Measurements from ENCODE around the gene CRLF1.
"Not testable (repeated sequence)": the region's sequence is repeated elsewhere in the genome, so short reads cannot be mapped to it uniquely, and the experiment has no call there.

CRLF1 gene

DNA sequence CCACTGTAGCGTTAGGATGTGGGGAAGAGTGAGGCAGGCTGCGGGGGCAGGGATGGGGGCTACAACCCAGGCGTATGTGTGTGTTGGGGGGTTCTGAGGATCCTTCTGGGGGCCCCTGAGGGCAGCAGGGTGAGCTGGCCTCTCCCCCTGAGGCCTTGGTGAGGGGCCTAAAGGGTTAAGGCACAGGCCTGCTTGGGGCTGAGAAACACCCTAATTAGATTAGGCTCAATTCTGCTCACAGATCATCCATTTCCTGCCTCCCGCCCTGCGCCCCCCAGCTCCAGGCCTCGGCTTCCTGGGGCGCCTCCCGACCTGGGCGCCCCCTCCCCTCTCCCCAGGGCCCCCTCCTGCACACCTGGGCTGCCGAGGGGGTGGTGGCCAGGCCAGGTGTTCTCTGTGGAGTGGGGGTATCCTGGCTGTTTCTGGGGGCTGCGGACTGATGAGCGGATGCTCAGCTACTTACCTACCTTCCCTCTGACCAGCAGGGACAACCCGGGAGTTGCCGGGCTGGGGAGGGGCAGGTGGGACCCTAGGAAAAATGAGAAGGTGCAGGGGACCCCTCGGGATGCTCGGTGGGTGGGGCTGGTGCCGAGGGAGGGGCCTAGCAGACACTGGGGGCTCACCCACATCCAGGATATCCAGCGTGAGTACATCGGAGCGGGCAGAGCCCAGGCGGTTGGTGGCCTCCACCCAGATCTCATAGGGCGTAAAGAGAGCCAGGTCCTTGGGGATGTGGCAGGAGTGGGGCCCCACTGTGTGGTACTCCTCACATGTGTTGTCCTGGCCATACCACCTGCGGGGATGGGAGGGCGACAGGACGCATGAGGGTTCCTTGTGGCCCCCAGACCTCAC, 8.6 kb downstream of the CRLF1 start:
- no peak overlapping the region for H3K4me3 ChIP-seq (ENCODE audit: control insufficient read depth, low read depth, low read length)
- DNase-seq (ENCODE audit: low read depth): no peak
- TF ChIP-seq, protein P1, sequence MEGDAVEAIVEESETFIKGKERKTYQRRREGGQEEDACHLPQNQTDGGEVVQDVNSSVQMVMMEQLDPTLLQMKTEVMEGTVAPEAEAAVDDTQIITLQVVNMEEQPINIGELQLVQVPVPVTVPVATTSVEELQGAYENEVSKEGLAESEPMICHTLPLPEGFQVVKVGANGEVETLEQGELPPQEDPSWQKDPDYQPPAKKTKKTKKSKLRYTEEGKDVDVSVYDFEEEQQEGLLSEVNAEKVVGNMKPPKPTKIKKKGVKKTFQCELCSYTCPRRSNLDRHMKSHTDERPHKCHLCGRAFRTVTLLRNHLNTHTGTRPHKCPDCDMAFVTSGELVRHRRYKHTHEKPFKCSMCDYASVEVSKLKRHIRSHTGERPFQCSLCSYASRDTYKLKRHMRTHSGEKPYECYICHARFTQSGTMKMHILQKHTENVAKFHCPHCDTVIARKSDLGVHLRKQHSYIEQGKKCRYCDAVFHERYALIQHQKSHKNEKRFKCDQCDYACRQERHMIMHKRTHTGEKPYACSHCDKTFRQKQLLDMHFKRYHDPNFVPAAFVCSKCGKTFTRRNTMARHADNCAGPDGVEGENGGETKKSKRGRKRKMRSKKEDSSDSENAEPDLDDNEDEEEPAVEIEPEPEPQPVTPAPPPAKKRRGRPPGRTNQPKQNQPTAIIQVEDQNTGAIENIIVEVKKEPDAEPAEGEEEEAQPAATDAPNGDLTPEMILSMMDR (IDR thresholded peaks at IDR 0.05; ENCODE audit: control insufficient read depth, insufficient read depth, low read depth, low read length, missing control alignments): no peak

DNA sequence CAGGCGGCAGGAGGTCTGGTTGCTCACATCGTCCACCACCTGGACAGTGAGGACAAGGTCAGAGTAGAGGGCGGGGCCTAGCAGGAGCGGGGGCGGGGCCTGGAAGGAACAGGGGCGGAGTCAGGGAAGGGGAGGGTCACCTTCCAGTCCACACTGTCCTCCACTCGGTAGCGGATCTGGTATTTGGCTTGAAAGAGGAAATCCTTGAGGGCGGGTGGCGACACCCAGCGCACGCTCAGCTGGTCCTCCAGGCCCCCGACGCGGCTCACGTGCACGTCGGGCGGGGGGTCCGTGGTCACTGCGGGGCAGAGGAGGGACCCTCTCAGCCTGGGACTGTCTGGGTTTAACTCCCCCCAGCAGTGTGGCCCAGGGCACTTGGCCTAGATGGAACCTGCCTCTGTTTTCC, 9.8 kb downstream of the CRLF1 start:
- no peak for DNase-seq (ENCODE audit: low read depth)
- TF ChIP-seq, protein P1 (IDR thresholded peaks at IDR 0.05; ENCODE audit: control insufficient read depth, insufficient read depth, low read depth, low read length, missing control alignments): no peak
- H3K4me3 ChIP-seq (ENCODE audit: control insufficient read depth, low read depth, low read length): no peak overlapping the region

DNA sequence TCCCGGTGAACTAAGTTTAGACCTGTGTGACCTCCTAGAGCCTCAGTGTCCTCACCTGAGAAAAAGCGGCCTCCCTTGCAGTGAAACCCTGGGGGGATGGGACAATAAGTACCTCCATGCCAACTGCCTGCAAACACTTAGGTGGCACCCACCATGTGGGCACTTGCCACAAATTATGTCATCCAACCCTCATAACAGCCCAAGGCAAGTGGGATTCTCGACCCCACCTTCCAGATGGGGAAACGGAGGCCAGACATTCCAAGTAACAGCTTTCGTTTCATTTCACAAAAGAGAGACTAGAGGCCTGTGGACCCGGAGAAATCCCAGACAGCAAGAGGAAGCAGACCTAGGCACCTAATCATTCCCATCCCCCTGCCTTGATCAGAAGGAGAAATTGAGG, 11.1 kb downstream of the CRLF1 start:
- TF ChIP-seq, protein P1 (IDR thresholded peaks at IDR 0.05; ENCODE audit: control insufficient read depth, insufficient read depth, low read depth, low read length, missing control alignments): no peak
- H3K4me3 ChIP-seq (ENCODE audit: control insufficient read depth, low read depth, low read length): no peak overlapping the region
- DNase-seq (ENCODE audit: low read depth): no peak

DNA sequence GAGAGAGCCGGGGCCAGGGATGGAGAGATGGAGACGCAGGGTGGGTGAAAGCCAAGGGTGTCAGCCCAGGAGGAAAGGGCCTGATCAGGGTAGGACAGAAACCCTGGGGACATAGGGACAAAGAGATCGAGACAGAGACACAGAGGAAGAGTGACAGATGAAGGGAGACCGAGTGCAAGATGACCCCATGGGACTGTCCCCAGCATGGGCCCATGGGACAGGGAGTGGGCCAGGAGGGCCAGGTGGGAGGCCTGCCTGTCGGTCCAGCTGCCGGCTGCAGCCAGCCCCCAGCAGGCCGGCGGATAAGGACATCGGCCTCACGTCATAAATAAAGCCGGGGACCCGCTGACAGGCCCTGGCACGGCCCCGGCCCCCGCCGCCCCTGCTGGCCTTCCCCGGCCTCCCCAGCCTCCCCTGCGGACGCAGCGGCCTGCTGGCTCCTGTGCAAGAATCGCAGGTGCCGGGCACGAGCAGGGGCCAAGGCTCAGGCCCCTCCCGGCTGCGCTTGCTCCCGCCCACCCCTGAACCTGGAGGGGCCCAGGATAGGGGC, 11.7 kb downstream of the CRLF1 start:
- TF ChIP-seq, protein P1 (IDR thresholded peaks at IDR 0.05; ENCODE audit: control insufficient read depth, insufficient read depth, low read depth, low read length, missing control alignments): no peak
- DNase-seq (ENCODE audit: low read depth): no peak
- H3K4me3 ChIP-seq (ENCODE audit: control insufficient read depth, low read depth, low read length): peak overlapping the region; percentile 50

DNA sequence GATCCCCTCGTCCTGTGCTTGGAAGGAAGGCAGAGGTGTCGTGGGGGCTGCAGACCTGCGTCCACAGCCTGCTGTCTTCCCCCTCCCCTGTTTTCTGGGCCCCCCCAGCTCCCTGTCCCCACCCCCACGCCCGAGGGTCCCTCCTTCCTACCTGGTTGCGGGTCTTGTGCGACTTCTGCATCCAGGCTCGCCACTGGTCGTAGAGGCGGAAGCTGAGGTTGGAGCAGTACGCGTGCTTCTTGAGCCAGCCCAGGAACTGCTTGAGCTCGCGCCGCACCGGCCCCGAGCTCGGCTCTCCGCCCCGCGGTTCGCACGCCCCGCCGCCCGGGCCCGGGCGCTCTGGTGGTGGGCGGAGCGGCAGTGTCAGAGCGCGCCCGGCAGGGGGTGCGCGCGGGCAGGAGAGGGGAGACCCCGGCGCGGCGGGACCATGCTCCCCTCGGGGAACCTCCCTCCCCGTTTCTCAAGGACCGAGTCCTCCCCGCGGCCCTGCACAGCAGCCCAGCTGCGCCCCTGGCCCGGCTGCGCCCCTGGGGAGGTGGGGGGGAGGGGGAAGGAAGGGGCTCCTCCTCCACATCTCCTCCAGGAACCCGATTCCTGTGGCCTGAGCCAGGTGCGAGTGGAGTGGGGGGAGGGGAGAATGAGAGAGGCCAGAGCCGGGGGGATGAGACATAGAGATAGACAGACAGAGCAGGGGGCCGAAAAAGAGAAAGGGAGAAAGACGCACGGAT, 12.3 kb downstream of the CRLF1 start:
- TF ChIP-seq, protein P1 (IDR thresholded peaks at IDR 0.05; ENCODE audit: control insufficient read depth, insufficient read depth, low read depth, low read length, missing control alignments): peak; percentile 53
- DNase-seq (ENCODE audit: low read depth): no peak

DNA sequence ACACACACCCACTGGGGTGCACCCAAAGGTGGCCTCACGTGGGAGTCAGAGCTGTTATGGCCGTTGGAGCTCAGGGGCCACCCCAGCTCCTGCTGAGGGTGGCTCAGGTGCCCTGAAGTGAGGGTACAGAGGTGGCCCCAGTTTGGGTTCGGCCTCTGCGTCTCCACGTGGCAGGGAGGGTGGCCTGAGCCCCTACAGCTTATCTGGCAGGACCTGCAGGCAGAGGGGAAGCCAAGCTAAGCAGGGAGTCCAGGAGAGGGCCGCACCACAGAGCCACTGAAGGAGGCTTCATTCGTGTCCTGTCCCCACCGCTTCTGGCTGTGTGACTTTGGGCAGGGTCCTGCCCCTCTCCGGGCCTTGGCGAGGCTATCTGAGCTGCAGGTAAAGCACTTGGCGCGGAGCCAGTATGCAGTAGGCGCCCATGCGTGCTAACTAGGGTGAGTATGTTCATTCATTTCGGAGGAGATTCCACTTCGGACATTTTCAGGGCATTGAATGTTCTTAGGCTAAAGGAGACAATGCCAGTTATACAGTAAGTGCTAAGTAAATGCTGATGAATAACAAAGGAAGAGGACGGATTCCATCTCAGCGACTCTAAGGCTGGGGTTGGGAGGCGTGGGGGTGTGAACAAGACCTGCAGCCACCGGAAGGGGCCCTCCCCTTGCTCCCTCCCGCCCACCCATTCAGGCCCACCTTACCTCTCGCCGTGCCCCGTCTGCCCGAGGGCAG, 13.1 kb downstream of the CRLF1 start:
- DNase-seq (ENCODE audit: low read depth): no peak
- peak overlapping the region; percentile 30 for H3K4me3 ChIP-seq (ENCODE audit: control insufficient read depth, low read depth, low read length)
- TF ChIP-seq, protein P1 (IDR thresholded peaks at IDR 0.05; ENCODE audit: control insufficient read depth, insufficient read depth, low read depth, low read length, missing control alignments): no peak

More for the DNA sequence above, 12.3 kb downstream of the CRLF1 start:
- peak overlapping the region; percentile 50 for H3K4me3 ChIP-seq (ENCODE audit: control insufficient read depth, low read depth, low read length)

DNA sequence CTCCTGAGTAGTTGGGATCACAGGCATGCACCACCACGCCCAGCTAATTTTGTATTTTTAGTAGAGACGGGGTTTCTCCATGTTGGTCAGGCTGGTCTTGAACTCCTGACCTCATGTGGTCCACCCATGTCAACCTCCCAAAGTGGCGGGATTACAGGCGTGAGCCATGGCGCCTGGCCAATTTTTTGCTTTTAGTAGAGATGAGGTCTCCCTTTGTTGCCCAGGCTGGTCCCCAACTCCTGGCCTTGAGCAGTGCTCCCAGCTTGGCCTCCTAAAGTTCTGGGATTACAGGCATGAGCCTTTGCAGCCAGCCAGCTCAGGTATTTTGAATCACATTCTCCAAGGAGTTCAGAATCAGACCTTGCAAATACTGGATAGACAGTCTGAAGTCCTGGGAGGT, 13.9 kb downstream of the CRLF1 start:
- not testable (repeated sequence) for H3K4me3 ChIP-seq (ENCODE audit: control insufficient read depth, low read depth, low read length); DNase-seq (ENCODE audit: low read depth)

All from AG09309 (cell line).